ENCODE results near the gene NIPSNAP2. TPM values are rescaled to one million over a fixed set of nuclear protein-coding genes. Genes with fewer than 3 reads are reported as not detected.

Gene NIPSNAP2
- total and polyA plus RNA-seq, 2 of the 13 experiments (the other 11 are each of a cell fraction or from before 2014, with no cell fraction given) = 40.3 to 61.5 TPM

DNA sequence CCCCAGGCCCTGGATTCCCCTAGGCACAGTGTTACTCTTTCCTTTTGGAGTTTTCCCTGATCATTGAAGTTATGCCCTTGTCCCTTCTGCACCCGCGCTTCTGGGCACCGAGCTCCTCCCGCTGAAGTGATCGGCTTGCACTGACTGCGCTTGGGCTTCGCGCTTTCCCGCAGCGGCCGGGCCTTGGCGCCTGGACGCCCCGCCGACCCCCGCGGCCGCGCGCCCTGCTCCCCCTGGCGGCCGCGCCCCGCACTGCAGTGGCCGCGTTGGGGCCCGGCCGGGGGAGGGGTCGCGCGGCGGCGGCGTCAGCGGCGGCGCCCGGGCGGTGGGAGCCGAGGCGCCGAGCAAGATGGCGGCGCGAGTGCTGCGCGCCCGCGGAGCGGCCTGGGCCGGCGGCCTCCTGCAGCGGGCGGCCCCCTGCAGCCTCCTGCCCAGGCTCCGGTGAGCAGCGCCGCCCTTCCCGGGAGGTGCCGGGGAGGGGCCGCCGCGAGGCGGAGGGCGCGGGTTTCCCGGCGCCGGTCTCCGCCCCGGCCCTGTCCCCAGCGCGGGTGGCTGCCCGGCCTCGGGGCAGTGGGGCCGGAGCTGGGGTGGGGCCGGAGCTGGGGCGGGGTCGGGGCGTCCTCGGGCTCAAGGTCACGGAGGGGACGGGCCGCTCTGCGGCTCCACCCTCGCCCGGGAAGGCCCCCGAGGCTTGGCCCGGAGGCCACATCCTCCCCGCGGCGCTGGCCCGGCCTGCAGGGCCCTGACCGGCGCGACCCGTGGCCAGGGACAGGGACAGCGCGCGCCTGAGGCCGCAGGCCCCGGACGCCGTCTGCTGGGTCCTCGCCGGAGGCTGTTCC is at the start of gene NIPSNAP2 (continued):
- TF ChIP-seq MAZ (IDR thresholded peaks at IDR 0.05; ENCODE audit: borderline replicate concordance, low read depth, low read length) (peak; percentile 19; the same call in 1 of the 2 replicates), MAZ (CRISPR knock-in tag; IDR thresholded peaks at IDR 0.05; ENCODE audit: low read depth) (peak; percentile 84), ZNF10 (CRISPR knock-in tag; IDR thresholded peaks at IDR 0.05; ENCODE audit: borderline replicate concordance, low read depth) (no peak), DMAP1 (CRISPR knock-in tag; IDR thresholded peaks at IDR 0.05) (0 out of 2 replicates have a peak, but pooled peaks have one; percentile 31), NR2F2 (IDR thresholded peaks at IDR 0.05; ENCODE audit: borderline replicate concordance, low read depth) (0 out of 2 replicates have a peak, but pooled peaks have one; percentile 15), KDM5B (CRISPR knock-in tag; IDR thresholded peaks at IDR 0.05; ENCODE audit: borderline replicate concordance) (peak; percentile 65; the same call in 1 of the 2 replicates), IRX3 (CRISPR knock-in tag; IDR thresholded peaks at IDR 0.05; ENCODE audit: borderline replicate concordance, low read depth) (peak; percentile 16; the same call in 1 of the 2 replicates), YEATS2 (CRISPR knock-in tag; IDR thresholded peaks at IDR 0.05; ENCODE audit: borderline replicate concordance) (peak; percentile 51; the same call in 1 of the 2 replicates), ATF6 (CRISPR knock-in tag; conservative IDR thresholded peaks at IDR 0.05) (no peak), MYPOP (CRISPR knock-in tag; IDR thresholded peaks at IDR 0.05) (peak; percentile 68; the same call in 1 of the 2 replicates), HNRNPK (IDR thresholded peaks at IDR 0.05; ENCODE audit: low read depth, low read length, poor library complexity, severe bottlenecking) (peak; percentile 18), DRAP1 (CRISPR knock-in tag; IDR thresholded peaks at IDR 0.05) (peak; percentile 23; the same call in 1 of the 2 replicates)
- TF ChIP-seq, protein P1, sequence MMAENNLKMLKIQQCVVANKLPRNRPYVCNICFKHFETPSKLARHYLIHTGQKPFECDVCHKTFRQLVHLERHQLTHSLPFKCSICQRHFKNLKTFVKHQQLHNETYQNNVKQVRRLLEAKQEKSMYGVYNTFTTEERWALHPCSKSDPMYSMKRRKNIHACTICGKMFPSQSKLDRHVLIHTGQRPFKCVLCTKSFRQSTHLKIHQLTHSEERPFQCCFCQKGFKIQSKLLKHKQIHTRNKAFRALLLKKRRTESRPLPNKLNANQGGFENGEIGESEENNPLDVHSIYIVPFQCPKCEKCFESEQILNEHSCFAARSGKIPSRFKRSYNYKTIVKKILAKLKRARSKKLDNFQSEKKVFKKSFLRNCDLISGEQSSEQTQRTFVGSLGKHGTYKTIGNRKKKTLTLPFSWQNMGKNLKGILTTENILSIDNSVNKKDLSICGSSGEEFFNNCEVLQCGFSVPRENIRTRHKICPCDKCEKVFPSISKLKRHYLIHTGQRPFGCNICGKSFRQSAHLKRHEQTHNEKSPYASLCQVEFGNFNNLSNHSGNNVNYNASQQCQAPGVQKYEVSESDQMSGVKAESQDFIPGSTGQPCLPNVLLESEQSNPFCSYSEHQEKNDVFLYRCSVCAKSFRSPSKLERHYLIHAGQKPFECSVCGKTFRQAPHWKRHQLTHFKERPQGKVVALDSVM (CRISPR knock-in tag; IDR thresholded peaks at IDR 0.05) = peak; percentile 98
- TF ChIP-seq, protein P2, sequence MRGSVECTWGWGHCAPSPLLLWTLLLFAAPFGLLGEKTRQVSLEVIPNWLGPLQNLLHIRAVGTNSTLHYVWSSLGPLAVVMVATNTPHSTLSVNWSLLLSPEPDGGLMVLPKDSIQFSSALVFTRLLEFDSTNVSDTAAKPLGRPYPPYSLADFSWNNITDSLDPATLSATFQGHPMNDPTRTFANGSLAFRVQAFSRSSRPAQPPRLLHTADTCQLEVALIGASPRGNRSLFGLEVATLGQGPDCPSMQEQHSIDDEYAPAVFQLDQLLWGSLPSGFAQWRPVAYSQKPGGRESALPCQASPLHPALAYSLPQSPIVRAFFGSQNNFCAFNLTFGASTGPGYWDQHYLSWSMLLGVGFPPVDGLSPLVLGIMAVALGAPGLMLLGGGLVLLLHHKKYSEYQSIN (CRISPR knock-in tag; IDR thresholded peaks at IDR 0.05; ENCODE audit: borderline replicate concordance) = no peak
- TF ChIP-seq, protein P3, sequence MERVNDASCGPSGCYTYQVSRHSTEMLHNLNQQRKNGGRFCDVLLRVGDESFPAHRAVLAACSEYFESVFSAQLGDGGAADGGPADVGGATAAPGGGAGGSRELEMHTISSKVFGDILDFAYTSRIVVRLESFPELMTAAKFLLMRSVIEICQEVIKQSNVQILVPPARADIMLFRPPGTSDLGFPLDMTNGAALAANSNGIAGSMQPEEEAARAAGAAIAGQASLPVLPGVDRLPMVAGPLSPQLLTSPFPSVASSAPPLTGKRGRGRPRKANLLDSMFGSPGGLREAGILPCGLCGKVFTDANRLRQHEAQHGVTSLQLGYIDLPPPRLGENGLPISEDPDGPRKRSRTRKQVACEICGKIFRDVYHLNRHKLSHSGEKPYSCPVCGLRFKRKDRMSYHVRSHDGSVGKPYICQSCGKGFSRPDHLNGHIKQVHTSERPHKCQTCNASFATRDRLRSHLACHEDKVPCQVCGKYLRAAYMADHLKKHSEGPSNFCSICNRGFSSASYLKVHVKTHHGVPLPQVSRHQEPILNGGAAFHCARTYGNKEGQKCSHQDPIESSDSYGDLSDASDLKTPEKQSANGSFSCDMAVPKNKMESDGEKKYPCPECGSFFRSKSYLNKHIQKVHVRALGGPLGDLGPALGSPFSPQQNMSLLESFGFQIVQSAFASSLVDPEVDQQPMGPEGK (CRISPR knock-in tag; IDR thresholded peaks at IDR 0.05) = peak; percentile 82
